Body of pancreas (tissue), 4 donors: ENCODE results near the gene SYNPO2. TPM values are rescaled to one million over a fixed set of nuclear protein-coding genes. Genes with fewer than 3 reads are reported as not detected.
A peak's percentile ranks its signal among the peaks of the same experiment; 100 is the strongest.

Experiments
- ATAC-seq: fragments of 150-250 bp; one replicate; pipeline ENCODE4 v1.9.1; 2016
- DNase-seq, 4 donors: peaks; one replicate each; pipeline ENCODE4 v3.0.0-alpha.2; 2019
- H3K27ac ChIP-seq, 4 donors: fragments of 200-600 bp; sonication (generic); 1 replicate in 3 of 4; 2 replicates in 1 of 4; pipeline versions ENCODE4 v1.5.1 to v1.6.1; 2016 to 2019; ENCODE audit warnings: mild to moderate bottlenecking in 1 of 4, mixed read lengths in 1 of 4, moderate library complexity in 1 of 4
- H3K27me3 ChIP-seq, 2 donors: fragments of 200-600 bp; sonication (generic); one replicate each; pipeline ENCODE4 v1.6.0; 2016; ENCODE audit warnings: mild to moderate bottlenecking in 1 of 2
- H3K36me3 ChIP-seq, 2 donors: fragments of 200-600 bp; sonication (generic); replicated peaks in 1 of 2; 2 replicates each; pipeline ENCODE4 v1.5.1; 2016; ENCODE audit warnings: low read depth in 2 of 2; ENCODE audit not compliant: insufficient read depth in 1 of 2
- H3K4me1 ChIP-seq: fragments of 200-600 bp; sonication (generic); one replicate; pipeline ENCODE4 v1.6.0; 2016
- H3K4me3 ChIP-seq, 2 donors: fragments of 200-600 bp; sonication (generic); 1 replicate in 1 of 2; 2 replicates in 1 of 2; pipeline ENCODE4 v1.5.1; 2016 to 2019
- H3K9me3 ChIP-seq, 3 donors: fragments of 200-600 bp; sonication (generic); 1 replicate in 2 of 3; 2 replicates in 1 of 3; pipeline ENCODE4 v1.5.1; 2016
- POLR2A ChIP-seq, 3 donors: fragments of 450-650 bp; IDR thresholded peaks; one replicate each; pipeline ENCODE4 v1.6.1; 2016; ENCODE audit warnings: antibody characterized with exemption in 3 of 3, mild to moderate bottlenecking in 2 of 3
- WGBS, 2 donors: methylation state at CpG; one replicate each; pipeline ENCODE4 v1.1.5; 2017; 5-methylcytosine and 5-hydroxymethylcytosine counted together
- intact Hi-C: fragments of 100-400 bp; cut with DNase I; formaldehyde crosslinking; loops from one replicate; pipeline ENCODE4 v1.15.1; 2023
- total RNA-seq, 2 donors: library from RNA; depleted of rRNA; stranded (reverse); fragments of >200 nt; gene quantifications; one replicate each; pipeline ENCODE4 v1.1.0, GENCODE V29; 2016
- TF ChIP-seq, protein P1 (sequence below), 7 experiments: fragments of 450-650 bp in 4 of 7; fragments of 200-600 bp in 3 of 7; sonication (generic) in 3 of 7; IDR thresholded peaks; one replicate each; pipeline ENCODE4 v1.5.1; 2016 to 2019; ENCODE audit warnings: antibody characterized with exemption in 7 of 7

Gene SYNPO2
- total RNA-seq, 2 donors from 2014 or later: 7.6 to 19.5 TPM

- WGBS, 2 donors: 59 to 71% methylated on average over 3 of the region's 3 CpGs
- no peak for ATAC-seq
- no peaks in the 10 kb centered on the region for H3K4me1 ChIP-seq
- DNase-seq: no peak
- H3K27me3 ChIP-seq: no peaks in the 10 kb centered on the region
- H3K4me3 ChIP-seq: no peak overlapping the region
- H3K27ac ChIP-seq: no peak overlapping the region
- no peaks in the 10 kb centered on the region for H3K36me3 ChIP-seq
- intact Hi-C loops: no loop called here
- H3K9me3 ChIP-seq: no peaks in the 10 kb centered on the region
- no peak for TF ChIP-seq POLR2A (IDR thresholded peaks at IDR 0.05)
- TF ChIP-seq, protein P1, sequence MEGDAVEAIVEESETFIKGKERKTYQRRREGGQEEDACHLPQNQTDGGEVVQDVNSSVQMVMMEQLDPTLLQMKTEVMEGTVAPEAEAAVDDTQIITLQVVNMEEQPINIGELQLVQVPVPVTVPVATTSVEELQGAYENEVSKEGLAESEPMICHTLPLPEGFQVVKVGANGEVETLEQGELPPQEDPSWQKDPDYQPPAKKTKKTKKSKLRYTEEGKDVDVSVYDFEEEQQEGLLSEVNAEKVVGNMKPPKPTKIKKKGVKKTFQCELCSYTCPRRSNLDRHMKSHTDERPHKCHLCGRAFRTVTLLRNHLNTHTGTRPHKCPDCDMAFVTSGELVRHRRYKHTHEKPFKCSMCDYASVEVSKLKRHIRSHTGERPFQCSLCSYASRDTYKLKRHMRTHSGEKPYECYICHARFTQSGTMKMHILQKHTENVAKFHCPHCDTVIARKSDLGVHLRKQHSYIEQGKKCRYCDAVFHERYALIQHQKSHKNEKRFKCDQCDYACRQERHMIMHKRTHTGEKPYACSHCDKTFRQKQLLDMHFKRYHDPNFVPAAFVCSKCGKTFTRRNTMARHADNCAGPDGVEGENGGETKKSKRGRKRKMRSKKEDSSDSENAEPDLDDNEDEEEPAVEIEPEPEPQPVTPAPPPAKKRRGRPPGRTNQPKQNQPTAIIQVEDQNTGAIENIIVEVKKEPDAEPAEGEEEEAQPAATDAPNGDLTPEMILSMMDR (IDR thresholded peaks at IDR 0.05): no peak
These were observed 91.1 kb downstream of the SYNPO2 start for GRCh38 chr4:118979712-118980111.

- H3K27me3 ChIP-seq: no peaks in the 10 kb centered on the region
- no peaks in the 10 kb centered on the region for H3K4me1 ChIP-seq
- no peaks in the 10 kb centered on the region for H3K36me3 ChIP-seq
- ATAC-seq: no peak
- no peak overlapping the region for H3K4me3 ChIP-seq
- WGBS, 2 donors: 32 to 40% methylated on average over 6 of the region's 6 CpGs
- no peak overlapping the region for H3K27ac ChIP-seq
- H3K9me3 ChIP-seq: no peaks in the 10 kb centered on the region
- TF ChIP-seq POLR2A (IDR thresholded peaks at IDR 0.05): no peak
- TF ChIP-seq, protein P1 (IDR thresholded peaks at IDR 0.05): no peak
- intact Hi-C loops: no loop called here
- no peak for DNase-seq
These were observed 92.7 kb downstream of the SYNPO2 start for GRCh38 chr4:118981171-118981838.

DNA sequence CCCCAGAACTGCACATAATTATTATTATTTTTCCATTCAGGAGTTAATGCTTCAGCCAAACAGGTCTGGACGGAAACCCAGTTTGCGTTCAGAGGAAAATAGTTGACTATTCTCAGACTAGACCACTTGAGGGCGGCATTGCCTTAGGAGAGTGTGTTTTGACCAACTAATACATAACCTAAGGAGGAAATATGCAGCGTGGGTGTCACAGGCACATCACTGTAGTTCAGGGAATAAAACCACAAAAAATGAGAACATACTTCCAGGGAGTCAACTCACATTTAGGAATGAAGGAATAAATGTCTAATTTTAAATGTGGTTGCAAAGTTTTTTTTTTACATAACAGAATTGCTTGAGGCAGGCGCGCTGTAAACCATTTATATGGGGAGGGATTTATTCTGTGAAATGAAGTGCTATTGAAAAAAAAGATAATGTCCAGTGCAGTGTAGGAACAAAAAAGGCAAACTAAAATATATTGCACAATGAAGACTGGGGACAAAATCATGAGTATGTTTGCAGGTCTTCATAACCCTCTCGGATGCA lies 93.3 kb downstream of the SYNPO2 start:
- WGBS, 2 donors: 35 to 37% methylated on average over 7 of the region's 7 CpGs
- Histone ChIP-seq H3K9me3 (no peaks in the 10 kb centered on the region), H3K4me1 (no peaks in the 10 kb centered on the region), H3K27ac (no peak overlapping the region), H3K27me3 (no peaks in the 10 kb centered on the region), H3K4me3 (no peak overlapping the region), H3K36me3 (no peaks in the 10 kb centered on the region)
- DNase-seq (peak; percentile 63 to 75 (median 70)), ATAC-seq (peak; percentile 90)
- TF ChIP-seq POLR2A (IDR thresholded peaks at IDR 0.05): no peak
- TF ChIP-seq, protein P1 (IDR thresholded peaks at IDR 0.05): peak; percentile 59 to 91 (median 83)
- intact Hi-C loops: no loop called here

GRCh38 chr4:118983293-118983692 lies 94.6 kb downstream of the SYNPO2 start:
- no peaks in the 10 kb centered on the region for H3K27me3 ChIP-seq
- ATAC-seq: no peak
- no peak for DNase-seq
- H3K4me3 ChIP-seq: no peak overlapping the region
- H3K4me1 ChIP-seq: no peaks in the 10 kb centered on the region
- no peaks in the 10 kb centered on the region for H3K9me3 ChIP-seq
- H3K27ac ChIP-seq: no peak overlapping the region
- WGBS, 2 donors: 70 to 77% methylated on average over 2 of the region's 2 CpGs
- intact Hi-C loops: no loop called here
- H3K36me3 ChIP-seq: no peaks in the 10 kb centered on the region
- TF ChIP-seq, protein P1 (IDR thresholded peaks at IDR 0.05): no peak
- no peak for TF ChIP-seq POLR2A (IDR thresholded peaks at IDR 0.05)

DNA sequence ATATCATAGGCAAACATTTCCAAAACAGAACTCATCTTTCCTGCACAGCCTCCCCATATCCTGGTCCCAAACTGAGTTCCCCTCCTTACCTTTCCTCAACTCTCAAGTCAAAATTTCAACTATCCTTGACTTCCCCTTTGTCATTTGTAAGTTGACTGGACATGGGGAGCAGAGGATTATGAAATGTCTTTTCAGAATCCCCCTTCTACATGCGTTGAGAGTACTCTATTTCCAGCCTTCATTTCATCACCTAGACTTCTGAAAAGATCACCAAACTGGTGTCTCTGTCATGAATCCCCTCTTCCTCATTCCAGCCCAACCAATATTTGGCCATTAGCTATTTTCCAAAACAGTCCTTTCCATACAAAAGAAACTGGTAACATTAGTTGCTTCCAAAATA lies 95.2 kb downstream of the SYNPO2 start:
- WGBS, 2 donors: 43 to 59% methylated on average over 1 of the region's 1 CpG
- Histone ChIP-seq H3K27ac (no peak overlapping the region), H3K27me3 (no peaks in the 10 kb centered on the region), H3K9me3 (no peaks in the 10 kb centered on the region), H3K36me3 (no peaks in the 10 kb centered on the region), H3K4me1 (no peaks in the 10 kb centered on the region), H3K4me3 (no peak overlapping the region)
- ATAC-seq: no peak
- TF ChIP-seq, protein P1 (IDR thresholded peaks at IDR 0.05): no peak
- TF ChIP-seq POLR2A (IDR thresholded peaks at IDR 0.05): no peak
- intact Hi-C loops: no loop called here
- DNase-seq: no peak
